ENCODE measurements around the gene ISOC2.
"Not testable (repeated sequence)": the region's sequence is repeated elsewhere in the genome, so short reads cannot be mapped to it uniquely, and the experiment has no call there.

The ISOC2 gene

DNA sequence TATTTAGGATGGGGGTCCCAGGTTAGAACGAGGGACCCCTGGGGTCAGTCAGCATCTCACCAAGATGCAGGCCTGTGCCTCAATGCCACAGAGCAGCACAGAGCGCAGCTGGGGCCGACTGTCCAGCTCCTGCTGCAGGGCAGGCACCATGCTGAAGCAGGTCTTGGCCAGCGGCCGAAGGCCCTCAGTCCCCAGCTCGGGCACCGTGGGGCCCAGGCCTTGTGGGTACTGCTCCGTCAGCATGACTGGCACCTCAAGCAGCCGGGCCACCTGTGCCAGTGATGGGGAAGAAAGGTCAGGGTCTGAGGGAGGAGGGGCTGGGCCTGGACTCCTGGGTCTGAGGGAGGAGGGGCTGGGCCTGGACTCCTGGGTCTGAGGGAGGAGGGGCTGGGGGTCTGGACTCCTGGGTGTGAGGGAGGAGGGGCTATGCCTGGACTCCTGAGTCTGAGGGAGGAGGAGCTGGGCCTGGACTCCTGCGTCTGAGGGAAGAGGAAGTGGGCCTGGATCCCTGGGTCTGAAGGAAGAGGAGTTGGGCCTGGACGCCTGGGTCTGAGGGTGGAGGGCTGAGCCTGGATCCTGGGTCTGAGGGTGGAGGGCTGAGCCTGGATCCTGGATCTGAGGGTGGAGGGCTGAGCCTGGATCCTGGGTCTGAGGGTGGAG, 5.7 kb downstream of the ISOC2 start:
- DNase-seq: no peak

DNA sequence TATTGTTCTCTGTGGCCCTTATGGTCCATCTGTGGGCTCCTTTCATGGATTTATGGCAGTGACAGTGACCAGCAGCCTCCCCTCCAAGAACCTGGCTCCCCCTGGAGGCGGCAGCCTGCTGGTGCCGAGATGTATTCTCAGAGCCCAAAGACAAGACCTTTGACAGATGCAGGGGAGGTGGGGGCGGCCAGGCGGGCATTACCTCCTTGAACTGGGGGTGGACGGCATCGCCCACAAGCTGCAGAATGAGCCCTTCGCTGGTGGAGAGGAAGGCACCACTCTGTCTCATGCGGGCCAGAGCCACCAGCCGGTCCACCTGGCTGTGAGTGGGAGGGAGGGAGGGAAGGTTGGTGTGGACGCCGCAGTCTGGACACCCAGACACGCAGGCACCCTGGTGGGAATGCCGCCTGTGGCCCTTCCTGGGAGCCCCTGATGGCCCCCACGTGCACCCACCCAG, 6.6 kb downstream of the ISOC2 start:
- no peak for DNase-seq

DNA sequence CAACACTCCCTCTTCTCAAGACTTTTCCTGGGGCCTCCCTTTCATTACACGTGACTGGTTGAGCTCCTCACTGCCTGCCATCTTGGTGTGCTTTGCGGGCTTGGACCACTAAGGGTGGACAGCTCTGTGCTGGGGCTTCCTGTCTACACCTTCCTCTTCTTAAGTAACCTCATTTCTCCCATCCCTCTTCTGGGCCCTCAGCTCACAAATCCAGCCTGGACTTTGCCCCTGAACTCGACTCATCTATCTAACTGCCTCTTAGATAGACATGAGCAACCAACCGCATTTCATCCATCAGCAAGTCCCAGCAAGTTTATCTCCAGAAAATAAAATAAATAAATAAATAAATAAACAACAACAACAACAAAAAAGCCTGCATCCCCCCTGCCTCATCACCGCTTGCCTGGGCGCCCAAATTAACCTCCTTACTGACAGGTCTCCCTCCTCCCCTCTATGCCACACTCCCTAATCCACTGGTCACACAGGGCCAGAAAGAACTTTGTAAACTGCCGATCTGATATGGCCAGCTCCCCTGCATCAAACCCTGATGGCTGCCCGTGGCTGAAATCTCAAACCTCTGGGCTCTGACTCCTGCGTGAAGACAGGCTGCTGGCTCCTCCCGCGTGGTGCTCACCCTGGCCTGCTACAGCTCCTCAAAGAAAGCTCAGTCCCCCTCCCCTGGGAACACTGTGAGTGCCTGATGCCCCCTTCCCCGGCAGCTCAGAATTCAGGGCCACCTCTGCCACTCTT, 7.8 kb downstream of the ISOC2 start:
- DNase-seq: no peak

DNA sequence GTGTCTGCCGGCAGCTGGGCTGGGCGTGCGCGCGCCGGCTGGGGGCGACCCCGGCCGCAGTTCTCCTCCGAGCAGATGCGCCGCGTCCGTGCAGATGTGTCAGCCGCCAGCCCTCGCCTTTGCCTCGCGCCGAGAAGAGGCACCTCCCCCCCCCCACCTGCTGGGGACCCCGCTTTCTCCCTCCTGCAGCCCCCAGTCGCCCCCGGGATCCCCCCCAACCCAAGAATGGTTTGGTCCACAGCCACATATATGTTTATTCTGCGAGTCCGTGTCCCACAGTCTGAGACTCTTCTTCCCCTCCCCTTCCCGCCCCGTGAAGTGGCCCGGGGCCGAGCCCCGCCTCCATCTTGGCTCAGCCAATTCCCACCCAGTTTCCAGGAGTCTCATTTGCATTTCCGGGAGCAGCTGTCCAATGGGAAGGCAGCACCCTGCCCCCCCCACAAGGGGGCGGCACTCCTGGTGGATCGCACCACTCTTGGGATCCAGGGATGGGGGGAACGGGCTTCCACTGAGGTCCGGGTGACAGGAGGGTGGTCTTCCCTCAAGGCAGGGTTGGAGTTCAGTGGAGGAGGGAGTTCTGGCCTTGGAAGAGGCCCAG, 8.6 kb downstream of the ISOC2 start:
- peak; percentile 81 for DNase-seq

DNA sequence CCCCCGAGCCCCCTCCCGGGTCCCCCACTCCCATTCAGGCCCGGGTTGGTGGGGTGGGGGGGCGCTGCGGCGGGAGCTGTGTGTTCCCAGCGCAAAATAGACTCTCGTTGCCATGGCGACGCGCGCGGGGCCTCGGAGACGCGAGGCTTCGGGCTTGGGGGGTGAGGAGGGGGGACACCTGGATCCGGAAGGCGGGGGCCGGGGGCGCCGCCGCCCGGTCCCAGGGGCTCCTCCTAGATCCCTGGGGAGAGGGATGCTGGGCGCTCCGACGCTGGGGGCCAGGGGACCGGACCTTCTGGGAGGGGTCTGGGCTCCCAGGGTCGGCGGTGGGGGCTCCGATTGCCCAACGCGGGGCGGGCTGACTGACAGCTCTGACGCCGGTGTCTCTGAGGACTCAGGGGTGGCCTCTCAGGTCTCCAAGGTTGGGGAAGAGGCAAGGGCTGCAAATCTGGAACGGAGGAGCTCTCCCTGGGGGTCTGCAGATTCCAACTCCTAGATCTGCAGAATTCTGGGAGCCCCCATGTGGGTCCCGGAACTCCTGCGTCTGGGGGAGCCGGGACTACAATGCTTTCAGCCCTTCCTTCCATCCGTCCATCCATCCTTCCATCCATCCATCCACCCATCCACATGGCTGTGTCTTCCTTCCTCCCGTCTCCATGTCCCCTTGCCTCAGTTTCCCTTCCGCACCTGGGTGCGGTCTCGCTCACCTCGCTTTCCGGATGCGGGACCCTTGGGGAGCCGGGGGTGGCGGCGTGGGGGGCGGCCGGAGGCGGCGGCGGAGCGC, 9.3 kb downstream of the ISOC2 start:
- DNase-seq: no peak

DNA sequence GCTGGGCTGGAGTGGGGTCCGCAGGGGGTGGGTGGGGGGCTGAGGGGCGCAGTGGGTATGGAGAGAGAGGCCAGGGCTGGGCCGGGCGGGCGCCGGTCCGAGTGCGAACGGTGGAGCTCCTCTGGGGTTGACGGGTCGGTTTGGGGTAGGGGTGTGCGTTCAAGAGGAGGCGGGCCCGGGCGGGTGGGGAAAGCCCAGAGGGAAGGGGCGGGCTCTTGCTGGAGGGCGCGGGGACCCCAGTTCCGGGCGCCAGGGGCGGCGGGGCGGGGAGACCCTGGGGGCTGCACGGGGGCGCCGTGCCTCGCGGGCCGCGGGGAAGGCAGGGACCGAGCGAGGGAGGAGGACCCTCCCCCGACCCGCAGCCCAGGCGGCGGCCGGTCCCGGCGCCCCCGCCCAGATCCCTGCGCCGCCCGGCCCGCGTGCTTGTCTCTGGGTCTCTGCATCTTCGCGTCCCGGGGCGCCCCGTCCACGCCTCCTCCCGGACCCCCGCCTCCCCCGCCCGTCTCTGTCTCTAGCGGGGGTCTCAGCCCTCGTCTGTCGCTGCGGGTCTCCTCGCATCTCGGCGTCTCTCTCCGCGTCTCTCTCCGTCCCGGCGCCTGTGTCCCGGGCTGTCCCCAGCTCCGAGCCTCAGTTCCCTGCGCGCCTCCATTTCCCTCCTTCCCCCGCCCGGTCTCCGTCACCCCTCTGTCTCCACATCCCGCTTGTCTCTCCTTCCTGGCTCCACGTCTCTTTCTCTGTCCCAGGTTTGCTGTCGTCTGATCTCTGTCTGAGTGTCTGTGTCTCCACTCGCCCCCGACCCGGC, 10.1 kb downstream of the ISOC2 start:
- no peak for DNase-seq

DNA sequence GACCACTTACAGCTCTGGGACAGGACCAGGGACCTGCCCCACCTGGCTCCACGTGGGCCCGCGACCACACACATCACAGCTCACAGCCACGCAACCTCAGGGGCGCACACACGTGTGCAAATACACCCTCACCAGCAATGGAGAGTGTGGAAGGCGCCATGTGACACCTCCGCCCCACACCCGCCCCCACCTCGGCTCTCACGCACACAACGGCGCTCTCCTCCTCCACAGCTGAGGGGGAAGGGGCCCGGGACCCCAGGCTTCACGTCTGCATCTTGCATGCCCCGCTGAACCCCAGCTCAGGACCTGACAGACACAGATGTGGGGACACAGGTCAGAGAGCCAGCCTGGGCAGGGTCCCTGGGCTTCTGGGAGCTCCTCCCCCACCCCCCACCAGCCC, 12.0 kb downstream of the ISOC2 start:
- DNase-seq: no peak

DNA sequence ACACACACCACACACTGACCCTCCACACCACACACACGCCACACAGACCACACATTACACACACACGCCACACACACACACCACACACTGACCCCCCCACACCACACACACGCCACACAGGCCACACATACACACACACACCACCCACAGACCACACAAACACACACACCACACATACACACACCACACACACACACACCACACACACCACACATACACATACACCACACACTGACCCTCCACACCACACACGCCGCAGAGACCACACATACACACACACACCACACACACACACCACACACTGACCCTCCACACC, 13.3 kb downstream of the ISOC2 start:
- DNase-seq: not testable (repeated sequence)

DNA sequence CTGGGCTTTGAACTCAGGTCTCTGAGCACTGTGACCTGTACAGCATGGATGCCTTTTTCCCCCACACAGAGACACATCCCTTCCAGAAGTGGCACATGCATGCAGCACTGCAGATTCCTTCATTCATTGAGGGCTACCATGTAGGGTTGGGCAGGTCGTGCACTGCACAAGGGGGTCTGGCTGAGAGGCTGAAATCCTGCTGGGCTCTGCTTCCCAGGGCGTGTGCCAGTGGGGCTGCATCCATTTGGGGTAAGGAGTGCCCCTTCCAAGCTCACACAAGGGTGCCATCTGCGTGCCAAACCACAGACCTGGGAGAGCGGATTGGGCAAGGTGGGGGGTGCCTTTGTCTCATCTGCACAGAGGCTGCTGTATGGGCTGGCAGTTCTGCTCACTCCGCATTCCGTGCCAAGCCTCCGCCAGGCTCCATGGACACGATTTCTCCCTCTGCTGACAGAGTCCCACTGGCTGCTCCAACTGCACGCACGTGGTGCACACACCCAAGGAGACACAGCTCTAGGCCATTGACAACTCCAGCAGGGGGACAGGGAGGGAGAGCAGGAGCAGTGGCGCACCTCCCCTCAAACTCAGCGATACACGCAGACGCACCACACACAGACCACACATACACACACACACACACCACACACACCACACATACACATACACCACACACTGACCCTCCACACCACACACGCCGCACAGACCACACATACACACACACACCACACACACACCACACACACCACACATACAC, 13.8 kb downstream of the ISOC2 start:
- peak; percentile 29 for DNase-seq

DNA sequence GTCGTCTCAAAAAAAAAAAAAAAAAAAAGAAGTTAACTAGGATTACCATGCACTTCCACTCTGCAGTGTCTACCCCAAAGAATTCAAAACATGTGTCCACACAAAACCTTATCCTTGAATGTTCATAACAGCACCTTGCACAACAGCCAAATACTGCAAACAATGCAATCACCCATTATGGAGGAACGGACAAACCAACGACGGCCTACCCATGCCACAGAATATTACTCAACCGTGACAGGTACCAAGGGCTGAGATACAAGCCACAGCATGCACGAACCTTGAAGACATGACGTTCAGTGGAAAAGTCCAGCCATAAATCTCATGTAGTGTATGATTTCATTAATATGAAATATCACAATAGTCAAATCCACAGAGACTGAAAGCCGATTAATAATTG, 15.4 kb downstream of the ISOC2 start:
- no peak for DNase-seq

DNA sequence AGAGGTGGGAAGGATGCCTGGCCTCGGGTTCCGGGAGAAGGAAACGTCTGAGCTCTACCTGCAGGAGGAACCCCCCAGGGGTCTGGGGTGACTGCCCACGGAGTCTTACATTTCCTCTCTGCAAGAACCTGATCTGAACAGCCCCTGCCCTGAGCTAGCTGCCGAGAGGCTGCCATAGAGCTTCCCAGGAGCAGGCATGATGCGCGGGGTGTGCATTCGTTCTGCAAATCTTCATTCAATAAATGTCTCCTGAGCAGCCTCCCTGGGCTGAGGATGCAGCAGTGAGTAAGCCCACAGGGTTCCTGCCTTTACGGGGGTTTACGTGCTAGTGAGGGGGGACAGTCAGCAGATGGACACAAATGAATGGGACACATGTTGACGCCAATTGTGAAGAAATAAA, 16.8 kb downstream of the ISOC2 start:
- no peak for DNase-seq

DNA sequence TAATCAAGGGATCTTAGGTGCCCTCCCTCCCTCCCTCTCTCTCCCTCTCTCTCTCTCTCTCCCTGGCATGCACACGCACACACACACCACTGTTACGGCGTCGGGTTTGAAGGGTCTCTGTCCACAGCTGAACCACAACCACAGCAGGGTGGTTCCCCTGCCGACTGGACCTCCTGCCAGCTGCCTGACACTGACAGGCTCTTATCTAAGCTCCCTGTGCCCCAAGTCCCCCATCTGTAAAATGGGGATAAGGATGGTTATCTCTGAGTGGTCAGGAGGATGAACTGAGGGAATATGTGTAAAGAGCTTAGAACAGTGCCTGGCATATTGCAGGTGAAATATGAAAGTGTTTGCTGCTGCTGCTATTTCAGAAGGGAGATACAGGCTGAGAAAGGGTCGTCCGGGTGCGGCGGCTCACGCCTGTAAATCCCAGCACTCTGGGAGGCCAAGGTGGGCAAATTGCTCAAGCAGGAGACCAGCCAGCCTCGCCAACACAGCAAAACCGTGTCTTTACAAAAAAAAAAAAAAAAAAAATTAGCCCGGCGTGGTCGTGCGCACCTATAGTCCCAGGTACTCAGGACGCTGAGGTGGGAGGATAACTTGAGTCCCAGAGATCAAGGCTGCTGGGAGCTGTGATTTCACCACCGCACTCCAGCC, 17.5 kb downstream of the ISOC2 start:
- DNase-seq: no peak

DNA sequence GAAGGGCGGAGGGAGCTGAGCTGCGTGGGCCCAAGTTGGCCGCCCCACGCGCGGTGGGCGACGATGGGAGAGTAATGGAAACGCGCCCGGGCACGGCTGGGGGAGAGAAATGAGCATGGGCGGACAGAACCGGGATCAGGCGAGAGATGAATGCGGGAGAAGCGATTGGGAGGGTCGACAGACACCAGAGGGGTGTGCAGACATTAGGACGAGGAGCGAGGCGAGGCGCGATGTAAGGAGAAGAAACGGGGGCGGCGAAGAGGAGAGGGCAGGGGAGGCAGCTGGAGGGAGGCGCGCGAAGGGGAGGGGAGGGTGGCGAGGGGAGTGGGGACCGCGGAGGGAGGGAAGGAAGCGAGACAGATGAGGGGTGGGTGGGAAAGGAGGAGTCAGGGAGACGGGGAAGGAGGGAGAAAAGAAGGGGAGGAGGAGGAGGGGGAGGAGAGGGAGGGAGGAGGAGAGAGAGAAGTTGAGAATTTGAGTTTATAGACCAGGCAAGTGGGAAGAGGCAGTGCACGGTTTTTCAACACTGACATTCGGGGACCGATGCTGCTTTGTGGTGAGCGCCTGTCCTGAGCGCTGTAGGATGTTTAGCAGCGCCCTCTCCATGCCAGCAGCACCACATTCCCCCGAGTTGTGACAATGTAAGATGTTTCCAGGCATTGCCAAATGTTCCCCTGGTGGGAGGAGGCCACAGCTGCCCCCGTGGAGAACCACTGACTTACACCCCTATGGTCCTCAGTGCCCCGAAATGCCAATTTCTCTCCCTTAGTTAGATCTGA, 18.2 kb downstream of the ISOC2 start, which contains the start of gene SHISA7:
Gene SHISA7, minus strand, starts transcription at position 256 of the 779 bp plus-strand sequence. CDS start 437 bp downstream, outside the sequence.
- no peak for DNase-seq

DNA sequence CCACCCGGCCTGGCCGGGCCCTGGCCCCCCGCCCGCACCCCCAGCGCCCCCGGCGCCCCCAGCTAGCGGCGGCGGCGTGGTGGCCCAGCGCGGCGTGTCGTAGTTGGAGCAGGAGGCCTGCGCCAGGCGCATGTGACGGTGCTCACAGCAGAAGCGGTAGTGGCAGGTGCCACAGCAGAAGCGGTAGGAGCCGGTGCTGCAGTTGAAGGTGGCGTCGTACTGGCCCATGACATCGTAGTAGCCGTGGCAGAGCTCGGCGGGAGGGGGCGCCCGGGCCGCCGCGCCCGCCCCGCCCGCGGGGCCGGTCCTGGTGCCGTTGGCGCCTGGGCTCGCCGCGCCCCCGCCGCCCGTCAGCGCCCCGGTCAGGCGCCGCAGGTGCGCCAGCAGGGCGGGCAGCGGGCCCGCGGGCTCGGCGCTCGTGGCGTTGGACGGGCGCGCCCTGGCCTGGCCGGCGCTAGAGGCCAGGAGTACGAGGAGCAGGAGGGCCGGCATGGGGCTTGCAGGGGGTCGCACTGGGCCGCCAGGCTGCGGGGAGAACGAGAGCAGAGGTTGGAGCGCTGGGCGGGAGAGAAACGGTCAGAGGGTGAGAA, 19.0 kb downstream of the ISOC2 start:
- no peak for DNase-seq

DNA sequence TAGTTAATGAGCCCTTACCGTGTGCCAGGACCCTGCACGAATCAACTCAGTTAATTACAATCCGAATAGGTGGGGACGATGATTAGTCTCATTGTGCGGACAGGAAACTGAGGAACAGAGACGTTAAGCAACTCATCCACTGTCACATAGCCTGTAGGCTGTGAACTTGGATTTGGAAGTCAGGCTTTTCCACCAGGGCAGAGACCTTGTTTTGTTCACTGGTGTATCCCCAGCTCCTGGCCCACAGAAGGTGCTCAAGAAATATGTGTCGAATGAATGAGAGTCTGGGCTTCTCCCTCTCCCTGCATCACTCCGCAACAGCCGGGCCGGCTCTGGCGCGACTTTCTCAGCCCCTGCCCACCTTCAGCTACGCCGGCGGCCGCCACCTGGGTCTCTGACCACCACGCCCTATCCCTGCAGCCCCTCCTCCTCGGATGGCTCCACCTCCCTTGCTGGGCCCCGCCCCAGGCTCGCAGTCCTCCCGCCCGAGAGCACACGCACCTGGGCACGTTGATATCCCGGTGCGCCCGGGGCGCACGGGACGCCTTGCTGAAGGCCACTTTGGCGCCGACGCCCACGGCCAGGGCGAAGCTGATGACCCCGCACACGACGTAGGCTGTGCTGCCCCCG, 19.6 kb downstream of the ISOC2 start:
- peak; percentile 32 for DNase-seq

DNA sequence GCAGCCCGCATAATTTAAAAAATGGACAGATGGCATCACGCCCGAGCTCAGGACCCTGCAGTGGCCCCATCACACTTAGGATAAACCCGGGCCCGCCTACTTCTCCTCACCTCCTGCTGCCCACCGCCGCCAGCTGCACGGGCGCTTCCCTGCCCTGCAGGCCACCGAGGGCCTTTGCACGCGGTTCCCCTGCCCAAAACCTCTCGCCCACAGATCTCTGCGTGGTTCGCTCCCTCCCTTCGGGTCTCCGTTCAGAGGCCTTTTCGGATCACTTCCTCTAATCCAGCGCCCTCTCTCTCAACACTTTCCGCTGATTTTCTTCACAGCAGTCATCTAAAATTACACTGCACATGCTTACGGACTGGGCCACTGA, 20.1 kb downstream of the ISOC2 start:
- no peak for DNase-seq

DNA sequence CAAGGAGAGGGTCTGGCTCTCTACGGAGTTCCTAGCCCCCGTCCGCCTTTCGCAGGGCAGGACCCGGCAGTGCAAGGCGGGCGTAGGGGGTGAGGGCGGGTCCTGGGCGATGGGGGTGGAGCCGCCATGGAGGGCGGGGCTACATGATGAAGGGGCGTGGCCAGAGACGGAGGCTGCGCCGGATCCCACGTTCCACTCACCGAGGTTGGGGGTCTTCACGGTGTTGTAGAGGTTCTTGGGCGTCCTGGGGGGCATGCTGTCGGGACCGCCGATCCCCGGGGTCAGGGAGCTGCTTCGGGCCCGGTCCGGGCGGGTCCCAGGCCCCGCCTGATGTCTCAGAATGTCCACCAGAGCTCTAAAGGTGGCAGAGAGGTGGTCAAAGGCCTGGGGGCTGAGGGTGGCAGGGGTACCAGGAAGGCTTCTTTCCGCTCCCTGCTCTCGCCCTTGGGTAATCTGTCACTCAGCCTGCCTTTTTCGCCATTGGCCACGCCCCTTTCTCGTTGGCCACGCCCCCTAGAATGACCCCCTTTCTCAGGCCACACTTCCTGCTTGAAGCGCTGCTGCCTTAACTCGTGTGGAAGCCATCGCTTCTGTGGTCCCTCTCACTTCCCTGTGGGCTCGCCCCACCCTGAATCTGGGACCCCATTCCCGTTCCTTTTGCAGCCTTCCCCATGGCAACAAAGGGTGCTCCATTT, 20.9 kb downstream of the ISOC2 start:
- DNase-seq: peak; percentile 37

DNA sequence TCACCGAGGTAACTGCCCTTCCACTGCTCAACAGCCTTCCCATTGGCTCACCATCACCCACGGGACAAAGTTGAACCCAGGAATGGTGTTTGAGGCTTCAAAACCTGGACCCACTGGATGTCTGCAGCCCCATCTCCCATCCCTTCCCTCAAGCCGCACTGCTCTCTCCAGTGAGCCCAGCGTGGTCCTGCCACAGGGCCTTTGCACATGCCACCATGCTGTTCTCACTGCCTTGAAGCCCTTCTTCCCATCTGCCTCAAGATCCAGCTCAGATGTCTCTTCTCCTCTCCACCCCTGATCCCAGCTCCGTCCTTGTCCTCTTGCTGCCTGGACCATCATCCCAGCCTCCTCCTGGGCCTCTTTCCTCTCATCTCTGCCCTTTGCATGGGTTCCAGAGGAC, 22.4 kb downstream of the ISOC2 start:
- DNase-seq: no peak

DNA sequence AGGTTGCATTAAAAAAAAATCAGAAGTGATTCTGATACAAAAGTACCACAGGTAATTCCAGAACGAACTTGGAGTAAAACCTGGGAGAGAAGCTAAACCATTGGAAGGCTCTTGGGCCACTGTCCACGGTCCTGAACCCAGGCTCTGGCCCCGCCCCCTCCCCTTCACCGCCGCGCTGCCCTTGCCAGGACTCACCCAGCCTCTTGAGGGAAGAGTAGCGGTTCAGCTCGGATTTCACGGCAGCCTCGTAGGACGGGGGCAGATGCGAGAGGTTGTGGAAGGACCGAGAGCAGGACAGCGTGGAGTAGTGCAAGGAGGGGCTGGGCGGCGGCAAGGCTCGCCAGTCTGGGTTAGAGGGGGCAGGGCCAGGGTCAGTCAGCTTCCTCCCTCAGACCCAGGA, 24.0 kb downstream of the ISOC2 start:
- peak; percentile 16 for DNase-seq

Data from DMS153 (cell line).